ENCODE results near the gene TRERF1. TPM values are rescaled to one million over a fixed set of nuclear protein-coding genes. Genes with fewer than 3 reads are reported as not detected.

The TRERF1 gene
- total RNA-seq, 1 donor from 2014 or later: 8.3 TPM

DNA sequence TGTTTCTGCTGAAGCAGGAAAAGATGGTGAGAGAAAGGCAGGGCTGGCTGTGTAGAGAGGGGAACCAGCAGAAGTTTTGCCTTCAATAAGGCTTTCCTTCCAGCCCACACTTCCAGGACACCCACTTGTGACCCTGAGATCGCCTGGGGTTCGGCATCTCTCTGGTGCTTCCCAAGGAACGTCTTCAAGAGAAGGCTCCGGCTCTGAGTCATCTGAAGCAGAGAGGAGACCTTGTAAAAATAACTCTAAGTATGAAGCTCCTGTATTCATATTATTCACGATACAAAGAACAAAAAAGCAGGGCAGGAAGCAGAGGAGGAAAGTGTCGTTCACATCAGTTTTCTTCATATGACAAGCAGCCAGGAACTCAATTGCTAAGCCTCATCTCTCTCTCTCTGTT lies 138.7 kb downstream of the TRERF1 start:
- no peak overlapping the region for H3K4me3 Mint-ChIP-seq
- peaks cover 3% of the 10 kb centered on the region for H3K36me3 Mint-ChIP-seq
- Histone ChIP-seq H3K36me3 (no peaks in the 10 kb centered on the region), H3F3A (ENCODE audit: low read depth) (peaks cover 10% of the 10 kb centered on the region), H3K4me3 (no peak overlapping the region), H3K9ac (no peak overlapping the region), H3K4me2 (no peak overlapping the region), H3K4me1 (peaks cover 9% of the 10 kb centered on the region), H2AFZ (replicated peaks) (no peak overlapping the region), H3K79me2 (ENCODE audit: low read depth) (peaks cover 14% of the 10 kb centered on the region), H3K27ac (no peak overlapping the region), H4K20me1 (ENCODE audit: low read depth) (peaks cover 19% of the 10 kb centered on the region), H3K9me3 (ENCODE audit: low read depth) (no peaks in the 10 kb centered on the region), H3K27me3 (no peaks in the 10 kb centered on the region)
- TF ChIP-seq, protein P1, sequence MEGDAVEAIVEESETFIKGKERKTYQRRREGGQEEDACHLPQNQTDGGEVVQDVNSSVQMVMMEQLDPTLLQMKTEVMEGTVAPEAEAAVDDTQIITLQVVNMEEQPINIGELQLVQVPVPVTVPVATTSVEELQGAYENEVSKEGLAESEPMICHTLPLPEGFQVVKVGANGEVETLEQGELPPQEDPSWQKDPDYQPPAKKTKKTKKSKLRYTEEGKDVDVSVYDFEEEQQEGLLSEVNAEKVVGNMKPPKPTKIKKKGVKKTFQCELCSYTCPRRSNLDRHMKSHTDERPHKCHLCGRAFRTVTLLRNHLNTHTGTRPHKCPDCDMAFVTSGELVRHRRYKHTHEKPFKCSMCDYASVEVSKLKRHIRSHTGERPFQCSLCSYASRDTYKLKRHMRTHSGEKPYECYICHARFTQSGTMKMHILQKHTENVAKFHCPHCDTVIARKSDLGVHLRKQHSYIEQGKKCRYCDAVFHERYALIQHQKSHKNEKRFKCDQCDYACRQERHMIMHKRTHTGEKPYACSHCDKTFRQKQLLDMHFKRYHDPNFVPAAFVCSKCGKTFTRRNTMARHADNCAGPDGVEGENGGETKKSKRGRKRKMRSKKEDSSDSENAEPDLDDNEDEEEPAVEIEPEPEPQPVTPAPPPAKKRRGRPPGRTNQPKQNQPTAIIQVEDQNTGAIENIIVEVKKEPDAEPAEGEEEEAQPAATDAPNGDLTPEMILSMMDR (IDR thresholded peaks at IDR 0.05): no peak
- TF ChIP-seq EZH2 (IDR thresholded peaks at IDR 0.05) (no peak), EZH2phosphoT487 (IDR thresholded peaks at IDR 0.05) (no peak)
- H3K9me3 Mint-ChIP-seq: no peaks in the 10 kb centered on the region
- H3K4me1 Mint-ChIP-seq: peaks cover 18% of the 10 kb centered on the region
- H3K27me3 Mint-ChIP-seq (ENCODE audit: insufficient read depth, low read depth): peaks cover 5% of the 10 kb centered on the region
- no peak overlapping the region for H3K27ac Mint-ChIP-seq
- no peak for DNase-seq (ENCODE audit: low spot score)

DNA sequence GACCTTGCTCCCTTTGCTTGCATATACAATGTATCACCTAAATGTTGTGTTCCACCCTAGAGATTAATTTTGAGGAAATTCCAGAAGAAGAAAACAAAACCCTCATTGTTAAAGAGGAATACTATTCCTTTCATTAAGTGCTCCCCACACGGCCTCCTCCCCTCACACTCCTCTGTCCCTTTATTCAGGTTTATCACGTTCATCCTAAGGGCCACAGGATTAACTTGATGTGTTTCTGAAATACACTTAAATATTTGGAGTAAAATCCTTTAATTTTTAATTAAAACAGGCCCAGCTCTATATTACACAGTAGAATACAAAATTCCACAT lies 144.6 kb downstream of the TRERF1 start:
- no peak overlapping the region for H3K27ac Mint-ChIP-seq
- Histone ChIP-seq H3F3A (ENCODE audit: low read depth) (peaks cover 13% of the 10 kb centered on the region), H3K27ac (no peak overlapping the region), H2AFZ (replicated peaks) (no peak overlapping the region), H3K4me2 (no peak overlapping the region), H3K9ac (no peak overlapping the region), H3K27me3 (no peaks in the 10 kb centered on the region), H3K79me2 (ENCODE audit: low read depth) (peaks cover 37% of the 10 kb centered on the region), H3K9me3 (ENCODE audit: low read depth) (no peaks in the 10 kb centered on the region), H3K36me3 (no peaks in the 10 kb centered on the region), H3K4me1 (peaks cover 5% of the 10 kb centered on the region), H4K20me1 (ENCODE audit: low read depth) (peaks cover 19% of the 10 kb centered on the region), H3K4me3 (no peak overlapping the region)
- no peaks in the 10 kb centered on the region for H3K27me3 Mint-ChIP-seq (ENCODE audit: insufficient read depth, low read depth)
- peaks cover 3% of the 10 kb centered on the region for H3K36me3 Mint-ChIP-seq
- DNase-seq (ENCODE audit: low spot score): no peak
- peaks cover 15% of the 10 kb centered on the region for H3K4me1 Mint-ChIP-seq
- no peak overlapping the region for H3K4me3 Mint-ChIP-seq
- no peaks in the 10 kb centered on the region for H3K9me3 Mint-ChIP-seq
- TF ChIP-seq, protein P1 (IDR thresholded peaks at IDR 0.05): no peak
- no peak for TF ChIP-seq EZH2phosphoT487 (IDR thresholded peaks at IDR 0.05)
- TF ChIP-seq EZH2 (IDR thresholded peaks at IDR 0.05): no peak

DNA sequence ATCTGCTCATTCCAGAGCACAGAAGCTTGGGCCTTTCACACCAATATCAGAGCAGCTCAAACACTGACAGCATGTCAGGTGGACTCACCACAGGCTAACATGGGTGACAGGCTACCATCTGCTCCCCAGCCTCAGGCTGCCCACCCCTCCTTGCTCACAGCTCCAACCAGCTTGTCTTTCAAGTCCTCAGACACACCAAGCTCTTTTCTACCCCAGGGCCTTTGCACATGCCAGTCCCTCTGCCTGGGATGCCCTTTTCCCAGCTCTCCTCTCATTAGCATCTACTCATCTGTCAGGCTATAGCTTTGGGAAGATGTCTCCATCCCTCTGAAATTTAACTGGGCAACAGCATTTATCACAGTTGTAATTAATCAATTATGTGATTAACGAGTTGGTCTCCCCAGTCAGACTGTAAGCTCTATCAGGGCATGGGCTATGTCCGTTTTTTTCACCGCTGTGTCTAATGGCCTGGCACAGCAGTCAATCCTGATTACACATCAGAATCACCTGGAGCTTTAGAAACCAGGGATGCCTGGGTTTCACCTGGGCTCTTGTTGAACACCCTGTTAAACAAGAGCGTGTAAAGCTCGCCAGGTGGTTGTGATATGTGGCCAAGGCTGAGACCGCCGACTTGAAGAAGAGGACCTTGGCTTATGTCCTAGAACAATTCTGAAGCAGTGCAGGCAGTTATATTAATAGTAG lies 145.1 kb downstream of the TRERF1 start:
- H3K27me3 Mint-ChIP-seq (ENCODE audit: insufficient read depth, low read depth): no peaks in the 10 kb centered on the region
- Histone ChIP-seq H3K9me3 (ENCODE audit: low read depth) (no peaks in the 10 kb centered on the region), H3K4me3 (no peak overlapping the region), H2AFZ (replicated peaks) (no peak overlapping the region), H3K27me3 (no peaks in the 10 kb centered on the region), H3F3A (ENCODE audit: low read depth) (peaks cover 13% of the 10 kb centered on the region), H3K4me1 (peaks cover 5% of the 10 kb centered on the region), H3K27ac (no peak overlapping the region), H4K20me1 (ENCODE audit: low read depth) (peaks cover 19% of the 10 kb centered on the region), H3K36me3 (no peaks in the 10 kb centered on the region), H3K79me2 (ENCODE audit: low read depth) (peaks cover 37% of the 10 kb centered on the region), H3K9ac (no peak overlapping the region), H3K4me2 (no peak overlapping the region)
- no peaks in the 10 kb centered on the region for H3K36me3 Mint-ChIP-seq
- peaks cover 15% of the 10 kb centered on the region for H3K4me1 Mint-ChIP-seq
- no peak overlapping the region for H3K4me3 Mint-ChIP-seq
- TF ChIP-seq, protein P1 (IDR thresholded peaks at IDR 0.05): no peak
- TF ChIP-seq EZH2phosphoT487 (IDR thresholded peaks at IDR 0.05) (no peak), EZH2 (IDR thresholded peaks at IDR 0.05) (no peak)
- DNase-seq (ENCODE audit: low spot score): no peak
- H3K9me3 Mint-ChIP-seq: no peaks in the 10 kb centered on the region
- H3K27ac Mint-ChIP-seq: no peak overlapping the region
